ENCODE results near the gene ALS2CL. TPM values are rescaled to one million over a fixed set of nuclear protein-coding genes. Genes with fewer than 3 reads are reported as not detected.

The ALS2CL gene
- total RNA-seq, 1 experiment from 2014 or later = 11.2 TPM

GRCh38 chr3:46663591-46664135 is 29.8 kb downstream of the ALS2CL start:
- peak in 1 of 2 experiments; percentile 32 for DNase-seq
- no peaks in the 10 kb centered on the region for H3K9me3 Mint-ChIP-seq (ENCODE audit: unreplicated experiment)
- H3K36me3 Mint-ChIP-seq (ENCODE audit: insufficient read depth, unreplicated experiment) = peaks cover 6% of the 10 kb centered on the region
- TF ChIP-seq, protein P1, sequence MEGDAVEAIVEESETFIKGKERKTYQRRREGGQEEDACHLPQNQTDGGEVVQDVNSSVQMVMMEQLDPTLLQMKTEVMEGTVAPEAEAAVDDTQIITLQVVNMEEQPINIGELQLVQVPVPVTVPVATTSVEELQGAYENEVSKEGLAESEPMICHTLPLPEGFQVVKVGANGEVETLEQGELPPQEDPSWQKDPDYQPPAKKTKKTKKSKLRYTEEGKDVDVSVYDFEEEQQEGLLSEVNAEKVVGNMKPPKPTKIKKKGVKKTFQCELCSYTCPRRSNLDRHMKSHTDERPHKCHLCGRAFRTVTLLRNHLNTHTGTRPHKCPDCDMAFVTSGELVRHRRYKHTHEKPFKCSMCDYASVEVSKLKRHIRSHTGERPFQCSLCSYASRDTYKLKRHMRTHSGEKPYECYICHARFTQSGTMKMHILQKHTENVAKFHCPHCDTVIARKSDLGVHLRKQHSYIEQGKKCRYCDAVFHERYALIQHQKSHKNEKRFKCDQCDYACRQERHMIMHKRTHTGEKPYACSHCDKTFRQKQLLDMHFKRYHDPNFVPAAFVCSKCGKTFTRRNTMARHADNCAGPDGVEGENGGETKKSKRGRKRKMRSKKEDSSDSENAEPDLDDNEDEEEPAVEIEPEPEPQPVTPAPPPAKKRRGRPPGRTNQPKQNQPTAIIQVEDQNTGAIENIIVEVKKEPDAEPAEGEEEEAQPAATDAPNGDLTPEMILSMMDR (IDR thresholded peaks at IDR 0.05; ENCODE audit: insufficient read depth in 1 of 2, low read depth in 1 of 2, low read length in 1 of 2, severe bottlenecking in 1 of 2, unreplicated experiment in 1 of 2) = peak; percentile 14 to 26
- no peaks in the 10 kb centered on the region for H3K27me3 ChIP-seq (replicated peaks; ENCODE audit: control insufficient read depth, insufficient read depth, low read length)
- peaks cover 4% of the 10 kb centered on the region; the same call in 1 of the 2 replicates for H3K4me1 ChIP-seq
- intact Hi-C loops (cut with micrococcal nuclease; ENCODE audit: unreplicated experiment) = loop anchor here (2.0 kb wide), 1 partner anchor 175 kb away; no protein-coding TSS in a partner anchor
- H3K4me3 ChIP-seq (ENCODE audit: low read depth, low read length) = no peak overlapping the region
- H3K4me3 Mint-ChIP-seq (ENCODE audit: unreplicated experiment) = no peak overlapping the region
- no peak overlapping the region for H3K27ac Mint-ChIP-seq (ENCODE audit: unreplicated experiment)
- H3K27me3 Mint-ChIP-seq (ENCODE audit: insufficient read depth, unreplicated experiment) = no peaks in the 10 kb centered on the region
- peaks cover 9% of the 10 kb centered on the region for H3K4me1 Mint-ChIP-seq (ENCODE audit: low read depth, unreplicated experiment)
- H3K9me3 ChIP-seq = no peaks in the 10 kb centered on the region
- CTCF ChIA-PET = interaction anchor here (0.5 to 1.7 kb wide), 3 partner anchors 70 to 409 kb away, joined by 5 to 6 read pairs (median 5); no protein-coding TSS in a partner anchor
- H3K36me3 ChIP-seq (ENCODE audit: control insufficient read depth, insufficient read depth, low read length) = no peaks in the 10 kb centered on the region
- BruUV-seq (replicated peaks) = no TSS peak
- POLR2A ChIA-PET = no interaction called here

- Histone ChIP-seq H3K4me3 (ENCODE audit: low read depth, low read length) (no peak overlapping the region), H3K27me3 (replicated peaks; ENCODE audit: control insufficient read depth, insufficient read depth, low read length) (no peaks in the 10 kb centered on the region), H3K36me3 (ENCODE audit: control insufficient read depth, insufficient read depth, low read length) (no peaks in the 10 kb centered on the region), H3K4me1 (peaks cover 4% of the 10 kb centered on the region; the same call in 1 of the 2 replicates), H3K9me3 (no peaks in the 10 kb centered on the region)
- Mint-ChIP-seq H3K36me3 (ENCODE audit: insufficient read depth, unreplicated experiment) (peaks cover 6% of the 10 kb centered on the region), H3K9me3 (ENCODE audit: unreplicated experiment) (no peaks in the 10 kb centered on the region), H3K27me3 (ENCODE audit: insufficient read depth, unreplicated experiment) (no peaks in the 10 kb centered on the region), H3K4me1 (ENCODE audit: low read depth, unreplicated experiment) (peaks cover 9% of the 10 kb centered on the region), H3K27ac (ENCODE audit: unreplicated experiment) (no peak overlapping the region), H3K4me3 (ENCODE audit: unreplicated experiment) (no peak overlapping the region)
- DNase-seq = no peak
- no TSS peak for BruUV-seq (replicated peaks)
- ChIA-PET CTCF (no interaction called here), POLR2A (no interaction called here)
- intact Hi-C loops (cut with micrococcal nuclease; ENCODE audit: unreplicated experiment) = loop anchor here (2.0 kb wide), 1 partner anchor 174 kb away; no protein-coding TSS in a partner anchor
- TF ChIP-seq, protein P1 (IDR thresholded peaks at IDR 0.05; ENCODE audit: insufficient read depth in 1 of 2, low read depth in 1 of 2, low read length in 1 of 2, severe bottlenecking in 1 of 2, unreplicated experiment in 1 of 2) = no peak
Measured at GRCh38 chr3:46662771-46663551, 30.5 kb downstream of the ALS2CL start.

GRCh38 chr3:46661776-46662766 is 31.4 kb downstream of the ALS2CL start:
- Mint-ChIP-seq H3K4me1 (ENCODE audit: low read depth, unreplicated experiment) (peaks cover 9% of the 10 kb centered on the region), H3K4me3 (ENCODE audit: unreplicated experiment) (no peak overlapping the region), H3K9me3 (ENCODE audit: unreplicated experiment) (no peaks in the 10 kb centered on the region), H3K27me3 (ENCODE audit: insufficient read depth, unreplicated experiment) (no peaks in the 10 kb centered on the region), H3K27ac (ENCODE audit: unreplicated experiment) (no peak overlapping the region), H3K36me3 (ENCODE audit: insufficient read depth, unreplicated experiment) (peaks cover 6% of the 10 kb centered on the region)
- BruUV-seq (replicated peaks) = no TSS peak
- H3K4me1 ChIP-seq = peaks cover 4% of the 10 kb centered on the region; the same call in 1 of the 2 replicates
- no peak for DNase-seq
- no peaks in the 10 kb centered on the region for H3K9me3 ChIP-seq
- POLR2A ChIA-PET = no interaction called here
- TF ChIP-seq, protein P1 (IDR thresholded peaks at IDR 0.05; ENCODE audit: insufficient read depth in 1 of 2, low read depth in 1 of 2, low read length in 1 of 2, severe bottlenecking in 1 of 2, unreplicated experiment in 1 of 2) = no peak
- no peaks in the 10 kb centered on the region for H3K36me3 ChIP-seq (ENCODE audit: control insufficient read depth, insufficient read depth, low read length)
- no peak overlapping the region for H3K4me3 ChIP-seq (ENCODE audit: low read depth, low read length)
- intact Hi-C loops (cut with micrococcal nuclease; ENCODE audit: unreplicated experiment) = loop anchor here (2.0 kb wide), 1 partner anchor 173 kb away; no protein-coding TSS in a partner anchor
- CTCF ChIA-PET = interaction anchor here (0.6 kb wide), 1 partner anchor 38 kb away, joined by 6 read pairs; no protein-coding TSS in a partner anchor
- H3K27me3 ChIP-seq (replicated peaks; ENCODE audit: control insufficient read depth, insufficient read depth, low read length) = no peaks in the 10 kb centered on the region

Data from Caco-2 (cell line).